Measurements from ENCODE around the gene OR14A16. TPM values are rescaled to one million over a fixed set of nuclear protein-coding genes. Genes with fewer than 3 reads are reported as not detected.

The OR14A16 gene
- total and polyA plus RNA-seq, 2 donors: not detected

DNA sequence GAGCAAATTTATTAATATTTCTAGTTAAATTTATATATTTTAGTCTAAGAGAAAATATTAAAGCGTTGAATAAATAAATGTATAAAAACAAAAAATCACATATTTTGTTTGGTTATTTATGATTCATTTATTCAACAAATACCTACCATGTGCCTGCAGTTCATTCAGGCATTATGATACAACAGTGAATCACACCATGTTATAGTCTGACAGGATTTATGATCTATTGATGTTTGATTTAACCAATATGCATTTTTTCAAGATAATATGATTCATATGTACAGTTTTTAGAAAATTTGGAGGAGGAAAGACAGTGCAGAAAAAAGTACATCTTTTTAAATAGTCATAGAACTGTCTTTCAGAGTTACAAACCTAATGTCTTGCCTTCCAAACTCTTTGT lies 25.7 kb upstream of the OR14A16 start:
- DNase-seq (ENCODE audit: low read depth in 6 of 9, low spot score in 9 of 9): no peak
- Histone ChIP-seq H3K9me3 (ENCODE audit: control insufficient read depth in 2 of 2, insufficient read depth in 1 of 2, low read length in 1 of 2) (no peaks in the 10 kb centered on the region), H3K4me3 (ENCODE audit: low read length in 2 of 2) (no peak overlapping the region), H3K27me3 (ENCODE audit: control insufficient read depth in 2 of 2, insufficient read depth in 1 of 2, low read length in 1 of 2) (no peaks in the 10 kb centered on the region), H3K36me3 (ENCODE audit: control insufficient read depth in 2 of 2, insufficient read depth in 2 of 2, low read length in 1 of 2) (no peaks in the 10 kb centered on the region), H3K4me1 (ENCODE audit: control insufficient read depth in 2 of 2, insufficient read depth in 2 of 2, low read length in 2 of 2) (no peaks in the 10 kb centered on the region), H3K27ac (ENCODE audit: low read depth in 1 of 2, low read length in 1 of 2) (no peak overlapping the region)
- WGBS: 93% methylated on average over 1 of the region's 1 CpG

DNA sequence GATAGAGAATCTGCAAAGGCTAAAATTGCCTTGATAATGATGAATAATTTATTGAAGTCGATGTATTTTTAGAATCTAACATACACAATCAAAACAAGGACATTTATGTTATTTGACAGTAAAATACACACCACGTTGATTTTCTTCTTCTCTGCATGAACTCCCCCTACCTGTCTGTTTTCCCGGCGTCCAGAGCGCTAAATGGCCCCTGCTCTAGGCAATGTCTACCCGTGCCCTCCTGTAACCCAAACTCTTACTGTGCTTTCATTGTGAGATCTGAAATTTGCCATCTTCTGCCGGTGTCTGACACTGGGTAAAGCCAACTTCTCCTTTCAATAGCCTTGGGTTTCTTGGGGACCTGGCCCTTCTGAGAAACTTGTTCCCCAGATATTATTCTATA lies 24.4 kb upstream of the OR14A16 start:
- no peak overlapping the region for H3K4me3 ChIP-seq (ENCODE audit: low read length in 2 of 2)
- WGBS: 95% methylated on average over 7 of the region's 7 CpGs

DNA sequence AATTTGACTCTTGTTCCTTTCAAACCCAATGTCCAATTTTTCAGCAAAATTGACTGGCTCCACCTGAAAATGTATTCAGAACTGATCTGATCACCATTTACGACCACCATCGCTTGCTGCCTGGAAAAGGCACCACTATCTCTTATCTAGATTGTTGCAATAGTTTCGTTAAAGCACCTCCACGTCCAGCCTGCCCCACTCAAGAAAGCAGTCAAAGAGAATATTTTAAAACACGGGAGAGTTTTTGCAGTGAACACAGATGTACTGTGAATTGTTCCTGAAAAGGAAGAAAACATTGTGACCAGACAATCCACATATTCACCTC lies 21.7 kb upstream of the OR14A16 start:
- Histone ChIP-seq H3K4me1 (ENCODE audit: control insufficient read depth in 2 of 2, insufficient read depth in 2 of 2, low read length in 2 of 2) (no peaks in the 10 kb centered on the region), H3K27ac (ENCODE audit: low read depth in 1 of 2, low read length in 1 of 2) (no peak overlapping the region), H3K4me3 (ENCODE audit: low read length in 2 of 2) (no peak overlapping the region), H3K9me3 (ENCODE audit: control insufficient read depth in 2 of 2, insufficient read depth in 1 of 2, low read length in 1 of 2) (no peaks in the 10 kb centered on the region), H3K36me3 (ENCODE audit: control insufficient read depth in 2 of 2, insufficient read depth in 2 of 2, low read length in 1 of 2) (no peaks in the 10 kb centered on the region), H3K27me3 (ENCODE audit: control insufficient read depth in 2 of 2, insufficient read depth in 1 of 2, low read length in 1 of 2) (no peaks in the 10 kb centered on the region)
- WGBS: 96% methylated on average over 5 of the region's 5 CpGs
- DNase-seq (ENCODE audit: low read depth in 6 of 9, low spot score in 9 of 9): no peak

More for the DNA sequence above, 24.4 kb upstream of the OR14A16 start:
- Histone ChIP-seq H3K27ac (ENCODE audit: low read depth in 1 of 2, low read length in 1 of 2) (no peak overlapping the region), H3K4me1 (ENCODE audit: control insufficient read depth in 2 of 2, insufficient read depth in 2 of 2, low read length in 2 of 2) (no peaks in the 10 kb centered on the region), H3K27me3 (ENCODE audit: control insufficient read depth in 2 of 2, insufficient read depth in 1 of 2, low read length in 1 of 2) (no peaks in the 10 kb centered on the region), H3K9me3 (ENCODE audit: control insufficient read depth in 2 of 2, insufficient read depth in 1 of 2, low read length in 1 of 2) (no peaks in the 10 kb centered on the region), H3K36me3 (ENCODE audit: control insufficient read depth in 2 of 2, insufficient read depth in 2 of 2, low read length in 1 of 2) (no peaks in the 10 kb centered on the region)
- DNase-seq (ENCODE audit: low read depth in 6 of 9, low spot score in 9 of 9): no peak

DNA sequence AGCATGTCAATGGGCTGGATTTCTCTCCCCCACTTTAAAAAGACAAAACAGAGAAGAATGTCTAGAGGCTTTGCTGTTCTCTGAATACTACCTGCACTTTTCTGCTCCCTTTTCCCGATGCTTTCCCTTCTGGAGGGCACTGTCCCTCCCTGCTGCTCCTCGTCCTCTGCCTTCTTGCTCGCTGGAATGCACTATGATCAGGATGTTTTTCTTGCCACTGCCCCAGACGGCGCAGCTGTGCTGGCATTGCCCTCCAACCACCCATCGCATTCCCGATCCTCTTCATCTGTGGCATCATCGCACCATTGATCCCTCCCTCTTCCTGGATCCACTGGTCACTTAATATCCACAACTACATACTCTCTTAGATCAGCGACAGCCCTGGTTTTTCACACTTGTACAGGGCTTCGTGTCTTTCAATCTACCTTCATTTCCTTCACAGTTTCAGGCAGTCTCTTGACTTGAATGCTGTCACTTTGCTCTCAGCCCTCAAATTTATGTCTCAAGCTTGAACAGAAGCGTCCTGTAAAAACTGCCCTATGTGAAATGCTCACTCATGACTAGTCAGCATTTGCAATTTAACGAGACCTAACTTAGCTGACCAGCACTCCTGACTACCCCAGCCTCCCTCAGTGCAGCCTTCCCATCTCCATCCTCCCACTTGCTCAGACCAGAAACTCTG lies 21.2 kb upstream of the OR14A16 start:
- 93% methylated on average over 12 of the region's 12 CpGs for WGBS

DNA sequence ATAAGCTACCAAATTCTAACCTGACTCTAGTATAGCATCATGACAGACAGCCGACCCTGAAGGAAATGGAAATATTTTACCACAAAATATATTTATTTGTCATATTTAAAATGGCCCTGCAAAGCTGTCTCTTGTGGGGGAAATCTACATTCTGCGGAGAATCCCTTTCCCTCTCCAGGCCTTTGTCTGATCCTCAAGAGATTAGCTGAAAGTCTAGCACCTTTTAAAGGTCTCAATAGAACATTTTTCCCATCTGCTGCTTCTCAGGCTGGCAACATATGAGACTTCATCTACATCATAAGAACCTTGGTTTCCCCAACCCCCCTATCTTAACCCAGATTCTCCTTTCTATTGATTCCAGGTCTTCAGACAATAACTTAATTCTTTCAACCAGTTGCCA lies 19.5 kb upstream of the OR14A16 start:
- Histone ChIP-seq H3K36me3 (ENCODE audit: control insufficient read depth in 2 of 2, insufficient read depth in 2 of 2, low read length in 1 of 2) (no peaks in the 10 kb centered on the region), H3K9me3 (ENCODE audit: control insufficient read depth in 2 of 2, insufficient read depth in 1 of 2, low read length in 1 of 2) (no peaks in the 10 kb centered on the region), H3K27ac (ENCODE audit: low read depth in 1 of 2, low read length in 1 of 2) (no peak overlapping the region), H3K4me3 (ENCODE audit: low read length in 2 of 2) (no peak overlapping the region), H3K27me3 (ENCODE audit: control insufficient read depth in 2 of 2, insufficient read depth in 1 of 2, low read length in 1 of 2) (no peaks in the 10 kb centered on the region), H3K4me1 (ENCODE audit: control insufficient read depth in 2 of 2, insufficient read depth in 2 of 2, low read length in 2 of 2) (no peaks in the 10 kb centered on the region)
- 97% methylated on average over 2 of the region's 2 CpGs for WGBS
- no peak for DNase-seq (ENCODE audit: low read depth in 6 of 9, low spot score in 9 of 9)

More for the DNA sequence above, 21.2 kb upstream of the OR14A16 start:
- H3K9me3 ChIP-seq (ENCODE audit: control insufficient read depth in 2 of 2, insufficient read depth in 1 of 2, low read length in 1 of 2): no peaks in the 10 kb centered on the region
- no peaks in the 10 kb centered on the region for H3K27me3 ChIP-seq (ENCODE audit: control insufficient read depth in 2 of 2, insufficient read depth in 1 of 2, low read length in 1 of 2)
- no peaks in the 10 kb centered on the region for H3K4me1 ChIP-seq (ENCODE audit: control insufficient read depth in 2 of 2, insufficient read depth in 2 of 2, low read length in 2 of 2)
- H3K4me3 ChIP-seq (ENCODE audit: low read length in 2 of 2): no peak overlapping the region
- no peaks in the 10 kb centered on the region for H3K36me3 ChIP-seq (ENCODE audit: control insufficient read depth in 2 of 2, insufficient read depth in 2 of 2, low read length in 1 of 2)
- DNase-seq (ENCODE audit: low read depth in 6 of 9, low spot score in 9 of 9): no peak
- H3K27ac ChIP-seq (ENCODE audit: low read depth in 1 of 2, low read length in 1 of 2): no peak overlapping the region

DNA sequence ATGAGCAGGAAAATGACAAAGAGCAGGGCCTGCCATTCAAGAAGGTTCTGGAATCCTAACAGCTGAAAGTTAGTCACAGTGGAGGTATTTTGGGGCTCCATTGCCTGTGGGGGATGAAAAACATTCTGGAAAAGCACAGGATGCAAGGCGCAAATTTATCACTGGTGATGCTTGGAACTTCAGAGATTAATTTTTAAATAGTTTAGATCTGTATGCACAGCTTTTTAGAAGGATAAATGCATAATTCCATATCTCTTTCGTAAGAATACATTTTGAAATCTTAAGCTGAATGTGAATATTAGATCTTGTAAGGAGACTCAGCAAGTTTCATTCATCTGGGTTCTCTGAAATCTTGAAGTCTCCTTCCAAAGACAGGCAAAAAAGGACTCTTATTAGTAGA lies 17.9 kb upstream of the OR14A16 start, which contains the start of gene OR11L1:
OR11L1 (minus strand) TSS at position 101 of the 400 bp plus-strand sequence; CDS start at position 101, 0 bp downstream.
- H3K4me1 ChIP-seq (ENCODE audit: control insufficient read depth in 2 of 2, insufficient read depth in 2 of 2, low read length in 2 of 2): no peaks in the 10 kb centered on the region
- WGBS: 95% methylated on average over 2 of the region's 2 CpGs

DNA sequence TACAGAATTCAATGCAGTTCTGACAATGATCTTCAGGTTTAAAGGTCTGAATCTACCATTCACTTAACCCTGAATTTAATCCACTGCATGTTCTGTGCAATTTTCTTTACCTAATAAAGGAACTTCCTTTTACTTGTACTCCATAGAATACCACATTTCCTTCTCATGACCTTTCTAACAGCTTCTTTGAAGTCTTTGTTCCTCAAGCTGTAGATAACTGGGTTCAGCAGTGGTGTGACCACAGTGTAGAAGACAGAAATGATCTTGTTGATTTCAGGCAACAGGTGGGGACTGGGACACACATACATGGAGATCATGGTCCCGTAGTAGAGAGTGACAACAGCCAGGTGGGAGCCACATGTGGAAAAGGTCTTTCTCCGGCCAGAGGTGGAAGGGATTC lies 16.9 kb upstream of the OR14A16 start:
- DNase-seq (ENCODE audit: low read depth in 6 of 9, low spot score in 9 of 9): peak in 2 of 9 donors; percentile 7 to 19
- Histone ChIP-seq H3K4me3 (ENCODE audit: low read length in 2 of 2) (no peak overlapping the region), H3K27ac (ENCODE audit: low read depth in 1 of 2, low read length in 1 of 2) (no peak overlapping the region), H3K9me3 (ENCODE audit: control insufficient read depth in 2 of 2, insufficient read depth in 1 of 2, low read length in 1 of 2) (no peaks in the 10 kb centered on the region), H3K36me3 (ENCODE audit: control insufficient read depth in 2 of 2, insufficient read depth in 2 of 2, low read length in 1 of 2) (no peaks in the 10 kb centered on the region), H3K4me1 (ENCODE audit: control insufficient read depth in 2 of 2, insufficient read depth in 2 of 2, low read length in 2 of 2) (no peaks in the 10 kb centered on the region), H3K27me3 (ENCODE audit: control insufficient read depth in 2 of 2, insufficient read depth in 1 of 2, low read length in 1 of 2) (no peaks in the 10 kb centered on the region)
- WGBS: 51% methylated on average over 2 of the region's 2 CpGs

More for the DNA sequence above, 17.9 kb upstream of the OR14A16 start, which contains the start of gene OR11L1:
- no peaks in the 10 kb centered on the region for H3K36me3 ChIP-seq (ENCODE audit: control insufficient read depth in 2 of 2, insufficient read depth in 2 of 2, low read length in 1 of 2)
- H3K27ac ChIP-seq (ENCODE audit: low read depth in 1 of 2, low read length in 1 of 2): no peak within 1 kb of the TSS
- H3K4me3 ChIP-seq (ENCODE audit: low read length in 2 of 2): no peak within 1 kb of the TSS
- no peaks in the 10 kb centered on the region for H3K9me3 ChIP-seq (ENCODE audit: control insufficient read depth in 2 of 2, insufficient read depth in 1 of 2, low read length in 1 of 2)
- no peaks in the 10 kb centered on the region for H3K27me3 ChIP-seq (ENCODE audit: control insufficient read depth in 2 of 2, insufficient read depth in 1 of 2, low read length in 1 of 2)
- no peak for DNase-seq (ENCODE audit: low read depth in 6 of 9, low spot score in 9 of 9)

DNA sequence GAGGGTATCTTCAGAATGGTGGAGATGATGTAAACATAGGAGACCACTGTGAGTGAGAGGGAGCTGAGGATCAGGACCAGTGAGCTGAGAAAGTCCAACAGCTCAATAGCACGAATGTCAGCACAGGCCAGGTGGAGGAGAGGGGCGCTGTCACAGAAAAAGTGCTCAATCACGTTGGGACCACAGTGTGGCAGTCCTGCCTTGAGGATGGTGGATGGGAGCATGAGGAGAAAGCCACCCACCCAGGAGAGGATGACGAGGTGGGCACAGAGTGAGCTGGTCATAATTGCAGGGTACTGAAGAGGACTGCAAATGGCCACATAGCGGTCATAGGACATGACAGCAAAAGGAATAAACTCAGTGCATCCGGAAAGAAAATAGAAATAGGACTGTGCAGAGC lies 9.7 kb upstream of the OR14A16 start:
- Histone ChIP-seq H3K27ac (ENCODE audit: low read depth in 1 of 2, low read length in 1 of 2) (no peak overlapping the region), H3K4me1 (ENCODE audit: control insufficient read depth in 2 of 2, insufficient read depth in 2 of 2, low read length in 2 of 2) (no peaks in the 10 kb centered on the region), H3K4me3 (ENCODE audit: low read length in 2 of 2) (no peak overlapping the region), H3K27me3 (ENCODE audit: control insufficient read depth in 2 of 2, insufficient read depth in 1 of 2, low read length in 1 of 2) (no peaks in the 10 kb centered on the region), H3K9me3 (ENCODE audit: control insufficient read depth in 2 of 2, insufficient read depth in 1 of 2, low read length in 1 of 2) (no peaks in the 10 kb centered on the region), H3K36me3 (ENCODE audit: control insufficient read depth in 2 of 2, insufficient read depth in 2 of 2, low read length in 1 of 2) (no peaks in the 10 kb centered on the region)
- DNase-seq (ENCODE audit: low read depth in 6 of 9, low spot score in 9 of 9): no peak
- 96% methylated on average over 6 of the region's 6 CpGs for WGBS

DNA sequence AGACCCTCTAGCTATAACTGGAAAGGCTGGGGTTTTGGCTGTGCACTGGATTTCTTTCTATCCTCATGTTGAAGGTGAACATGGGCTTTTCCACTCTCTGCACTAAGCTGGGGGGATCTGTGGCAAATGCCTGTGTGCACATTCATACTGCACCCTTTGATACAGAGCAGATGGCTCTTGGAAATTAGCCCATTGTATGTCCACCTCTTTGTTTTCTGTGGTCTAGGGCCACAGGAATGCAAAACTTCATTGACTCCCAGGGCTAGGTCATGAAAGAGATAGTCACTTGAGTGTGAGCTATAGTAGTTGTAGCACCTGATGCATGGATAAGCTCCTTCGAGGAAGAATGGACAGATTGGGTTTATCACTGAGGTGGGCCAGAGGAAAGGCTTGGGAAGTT lies 5.7 kb upstream of the OR14A16 start:
- H3K27ac ChIP-seq (ENCODE audit: low read depth in 1 of 2, low read length in 1 of 2): no peak overlapping the region
- no peak overlapping the region for H3K4me3 ChIP-seq (ENCODE audit: low read length in 2 of 2)
- no peaks in the 10 kb centered on the region for H3K4me1 ChIP-seq (ENCODE audit: control insufficient read depth in 2 of 2, insufficient read depth in 2 of 2, low read length in 2 of 2)
- 92% methylated on average over 1 of the region's 1 CpG for WGBS
- DNase-seq (ENCODE audit: low read depth in 6 of 9, low spot score in 9 of 9): no peak
- H3K27me3 ChIP-seq (ENCODE audit: control insufficient read depth in 2 of 2, insufficient read depth in 1 of 2, low read length in 1 of 2): no peaks in the 10 kb centered on the region
- H3K9me3 ChIP-seq (ENCODE audit: control insufficient read depth in 2 of 2, insufficient read depth in 1 of 2, low read length in 1 of 2): no peaks in the 10 kb centered on the region
- no peaks in the 10 kb centered on the region for H3K36me3 ChIP-seq (ENCODE audit: control insufficient read depth in 2 of 2, insufficient read depth in 2 of 2, low read length in 1 of 2)

Data from thymus (tissue), 11 donors.